K562 (cell line): ENCODE results near the gene LCLAT1. TPM values are rescaled to one million over a fixed set of nuclear protein-coding genes. Genes with fewer than 3 reads are reported as not detected.

Experiments used
- ARNT ChIP-seq, 2 experiments: fragments of 450-650 bp; IDR thresholded peaks; 2 replicates each; pipeline ENCODE4 v1.6.1; 2016; ENCODE audit warnings: mild to moderate bottlenecking in 1 of 2
- BRD9 ChIP-seq: fragments of 450-650 bp; IDR thresholded peaks from 2 replicates; pipeline ENCODE4 v1.6.1; 2018; ENCODE audit warnings: low read depth; ENCODE audit not compliant: partially characterized antibody
- EP300 ChIP-seq: IDR thresholded peaks from 2 replicates; pipeline ENCODE4 v1.6.1; 2012; ENCODE audit warnings: low read length, improper control_type of control experiment
- GATAD2B ChIP-seq: fragments of 450-650 bp; IDR thresholded peaks from 2 replicates; pipeline ENCODE4 v1.6.1; 2017; ENCODE audit warnings: mild to moderate bottlenecking, borderline replicate concordance
- KLF13 ChIP-seq: fragments of 450-650 bp; IDR thresholded peaks from 2 replicates; pipeline ENCODE4 v1.6.1; 2016; ENCODE audit warnings: missing genetic modification characterization, low read depth, mild to moderate bottlenecking, missing compliant biosample characterization, moderate library complexity, borderline replicate concordance
- MCM2 ChIP-seq: fragments of 450-650 bp; IDR thresholded peaks from 2 replicates; pipeline ENCODE4 v1.6.1; 2017; ENCODE audit warnings: low read depth, mild to moderate bottlenecking
- NFRKB ChIP-seq: fragments of 450-650 bp; IDR thresholded peaks from 2 replicates; pipeline ENCODE4 v1.6.1; 2016; ENCODE audit warnings: low read depth
- PHB ChIP-seq: fragments of 250-450 bp; sonication (Bioruptor Pico); IDR thresholded peaks from 2 replicates; pipeline ENCODE4 v1.5.0; 2021
- POLR2AphosphoS5 ChIP-seq: IDR thresholded peaks from 2 replicates; pipeline ENCODE4 v1.6.1; 2011; ENCODE audit warnings: mild to moderate bottlenecking, low read depth, low read length, moderate library complexity; ENCODE audit not compliant: control insufficient read depth, insufficient read depth
- SMAD4 ChIP-seq: fragments of 250-450 bp; sonication (Bioruptor Pico); conservative IDR thresholded peaks from 2 replicates; pipeline ENCODE4 v1.8.0; 2021; ENCODE audit warnings: inconsistent platforms, mild to moderate bottlenecking, moderate library complexity
- TAF9B ChIP-seq: fragments of 450-650 bp; IDR thresholded peaks from 2 replicates; pipeline ENCODE4 v1.6.1; 2018; ENCODE audit warnings: mild to moderate bottlenecking; ENCODE audit not compliant: partially characterized antibody
- TEAD2 ChIP-seq: fragments of 450-650 bp; IDR thresholded peaks from 2 replicates; pipeline ENCODE4 v1.6.1; 2016; ENCODE audit warnings: missing genetic modification characterization, control low read depth, missing compliant biosample characterization
- ZNF444 ChIP-seq: fragments of 250-450 bp; sonication (Bioruptor Pico); IDR thresholded peaks from 2 replicates; pipeline ENCODE4 v1.4.0; 2020; ENCODE audit warnings: mild to moderate bottlenecking, moderate library complexity
- ZNF507 ChIP-seq: conservative IDR thresholded peaks from 2 replicates; pipeline ENCODE4 v1.6.1; 2017; ENCODE audit warnings: missing genetic modification characterization, missing compliant biosample characterization
- ZNF583 ChIP-seq: fragments of 250-450 bp; sonication (Bioruptor Pico); IDR thresholded peaks from 2 replicates; pipeline ENCODE4 v1.4.0; 2020
- ZNF586 ChIP-seq: fragments of 450-650 bp; formaldehyde crosslinking; conservative IDR thresholded peaks from 2 replicates; pipeline ENCODE4 v1.4.0; 2020; ENCODE audit warnings: mild to moderate bottlenecking, moderate library complexity
- polyA plus RNA-seq, 8 experiments: library from polyadenylated mRNA; depleted of rRNA in 4 of 8; stranded (reverse) in 5 of 8; unstranded in 3 of 8; fragments of >200 nt; fragmentation: Nextera tagmentation in 2 of 8; fragmentation: Illumina TruSeq in 1 of 8; extraction: Ambion mirVana in 2 of 8; extraction: Trizol in 1 of 8; gene quantifications; 2 replicates each; pipeline versions ENCODE4 v1.2.1 to v1.2.3, GENCODE V29; 2011 to 2014; ENCODE audit warnings: inconsistent platforms in 1 of 8, missing spikeins in 1 of 8
- total RNA-seq, 7 experiments: library from RNA; depleted of rRNA in 6 of 7; stranded (reverse); fragments of >200 nt in 6 of 7; fragmentation: Illumina TruSeq in 2 of 7; extraction: Trizol in 2 of 7; gene quantifications; 2 replicates each; pipeline versions ENCODE4 v1.2.1 to v1.2.3, GENCODE V29; 2011 to 2021; ENCODE audit warnings: low replicate concordance in 1 of 7
- TF ChIP-seq, protein P1 (sequence below): sonication (generic); formaldehyde crosslinking; IDR thresholded peaks from 2 replicates; pipeline ENCODE4 v1.8.0; 2022; ENCODE audit warnings: mild to moderate bottlenecking, missing genetic modification reagents
- TF ChIP-seq, protein P2 (sequence below): fragments of 200-400 bp; formaldehyde crosslinking; IDR thresholded peaks from 2 replicates; pipeline ENCODE4 v1.6.1; 2017; ENCODE audit warnings: mild to moderate bottlenecking, low read depth, low read length, moderate library complexity
- TF ChIP-seq, protein P3 (sequence below): IDR thresholded peaks from 2 replicates; pipeline ENCODE4 v1.6.1; 2014; ENCODE audit warnings: antibody characterized with exemption
- TF ChIP-seq, protein P4 (sequence below): IDR thresholded peaks from 3 replicates; pipeline ENCODE4 v1.6.1; 2011; ENCODE audit warnings: borderline replicate concordance, mild to moderate bottlenecking, moderate library complexity; ENCODE audit not compliant: insufficient read length; ENCODE audit errors: extremely low read depth
- TF ChIP-seq, protein P5 (sequence below): fragments of 250-450 bp; sonication (Bioruptor Pico); IDR thresholded peaks from 2 replicates; pipeline ENCODE4 v1.8.0; 2021; ENCODE audit warnings: moderate library complexity, mild to moderate bottlenecking, inconsistent platforms

The LCLAT1 gene
- total and polyA plus RNA-seq, 9 of the 15 experiments (the other 6 are each of a cell fraction or from before 2014, with no cell fraction given) = 8.9 to 63.3 (median 25.4) TPM

DNA sequence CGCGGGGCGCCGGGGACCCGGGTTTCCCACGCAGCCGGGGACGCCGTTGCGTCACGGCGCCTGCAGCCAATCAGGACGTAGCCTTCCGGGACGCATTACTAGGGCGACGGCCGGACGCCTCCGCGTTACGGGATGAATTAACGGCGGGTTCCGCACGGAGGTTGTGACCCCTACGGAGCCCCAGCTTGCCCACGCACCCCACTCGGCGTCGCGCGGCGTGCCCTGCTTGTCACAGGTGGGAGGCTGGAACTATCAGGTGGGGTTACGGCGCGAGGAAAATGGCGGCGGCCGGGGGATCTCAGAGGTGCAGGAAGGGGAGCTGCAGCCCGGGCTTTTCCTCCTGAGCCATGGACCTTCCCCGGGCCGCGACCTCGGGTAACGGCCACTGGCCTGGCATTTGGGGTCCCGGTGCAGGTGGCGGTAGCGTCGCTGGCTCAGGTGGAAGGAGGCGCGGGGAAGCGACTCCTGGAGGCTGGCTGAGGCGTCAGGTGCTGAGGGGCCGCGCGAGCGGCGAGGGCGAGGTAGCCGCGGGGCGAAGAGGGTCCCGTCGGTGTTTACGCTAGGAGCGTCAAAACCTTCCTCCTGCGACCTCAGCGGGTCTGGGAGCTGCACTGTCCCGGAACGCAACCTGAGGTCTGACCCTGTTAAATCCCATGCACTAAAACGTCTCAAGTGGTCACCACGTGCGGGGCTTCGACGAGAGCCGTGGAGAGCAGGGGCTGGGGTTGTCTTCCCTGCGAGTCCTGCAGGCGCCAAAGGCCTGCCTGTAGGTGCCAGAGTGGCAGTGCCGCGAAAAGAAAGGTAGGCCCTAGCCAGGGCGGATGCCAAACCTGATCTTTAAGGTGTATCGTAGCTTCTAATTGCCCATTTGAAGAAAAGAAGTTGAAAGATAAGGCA, at the start of gene LCLAT1 (continued):
- TF ChIP-seq ZNF507 (tag) (no peak), ZNF444 (CRISPR knock-in tag) (no peak), BRD9 (no peak), KLF13 (tag) (peak; percentile 52; the same call in 1 of the 2 replicates), PHB (CRISPR knock-in tag) (no peak), ZNF586 (CRISPR knock-in tag) (no peak), TEAD2 (0 out of 2 replicates have a peak, but pooled peaks have one; percentile 8), SMAD4 (CRISPR knock-in tag) (peak; percentile 48), POLR2AphosphoS5 (no peak; the same call in 1 of the 2 replicates), EP300 (no peak), MCM2 (no peak), TAF9B (peak; percentile 50), NFRKB (peak; percentile 86), ARNT (IDR thresholded peaks at IDR 0.05) (no peak), ZNF583 (CRISPR knock-in tag) (no peak), GATAD2B (0 out of 2 replicates have a peak, but pooled peaks have one; percentile 15)
- TF ChIP-seq, protein P1, sequence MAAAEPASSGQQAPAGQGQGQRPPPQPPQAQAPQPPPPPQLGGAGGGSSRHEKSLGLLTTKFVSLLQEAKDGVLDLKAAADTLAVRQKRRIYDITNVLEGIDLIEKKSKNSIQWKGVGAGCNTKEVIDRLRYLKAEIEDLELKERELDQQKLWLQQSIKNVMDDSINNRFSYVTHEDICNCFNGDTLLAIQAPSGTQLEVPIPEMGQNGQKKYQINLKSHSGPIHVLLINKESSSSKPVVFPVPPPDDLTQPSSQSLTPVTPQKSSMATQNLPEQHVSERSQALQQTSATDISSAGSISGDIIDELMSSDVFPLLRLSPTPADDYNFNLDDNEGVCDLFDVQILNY (CRISPR knock-in tag) = peak; percentile 97
- TF ChIP-seq, protein P2, sequence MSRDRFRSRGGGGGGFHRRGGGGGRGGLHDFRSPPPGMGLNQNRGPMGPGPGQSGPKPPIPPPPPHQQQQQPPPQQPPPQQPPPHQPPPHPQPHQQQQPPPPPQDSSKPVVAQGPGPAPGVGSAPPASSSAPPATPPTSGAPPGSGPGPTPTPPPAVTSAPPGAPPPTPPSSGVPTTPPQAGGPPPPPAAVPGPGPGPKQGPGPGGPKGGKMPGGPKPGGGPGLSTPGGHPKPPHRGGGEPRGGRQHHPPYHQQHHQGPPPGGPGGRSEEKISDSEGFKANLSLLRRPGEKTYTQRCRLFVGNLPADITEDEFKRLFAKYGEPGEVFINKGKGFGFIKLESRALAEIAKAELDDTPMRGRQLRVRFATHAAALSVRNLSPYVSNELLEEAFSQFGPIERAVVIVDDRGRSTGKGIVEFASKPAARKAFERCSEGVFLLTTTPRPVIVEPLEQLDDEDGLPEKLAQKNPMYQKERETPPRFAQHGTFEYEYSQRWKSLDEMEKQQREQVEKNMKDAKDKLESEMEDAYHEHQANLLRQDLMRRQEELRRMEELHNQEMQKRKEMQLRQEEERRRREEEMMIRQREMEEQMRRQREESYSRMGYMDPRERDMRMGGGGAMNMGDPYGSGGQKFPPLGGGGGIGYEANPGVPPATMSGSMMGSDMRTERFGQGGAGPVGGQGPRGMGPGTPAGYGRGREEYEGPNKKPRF = no peak
- TF ChIP-seq, protein P3, sequence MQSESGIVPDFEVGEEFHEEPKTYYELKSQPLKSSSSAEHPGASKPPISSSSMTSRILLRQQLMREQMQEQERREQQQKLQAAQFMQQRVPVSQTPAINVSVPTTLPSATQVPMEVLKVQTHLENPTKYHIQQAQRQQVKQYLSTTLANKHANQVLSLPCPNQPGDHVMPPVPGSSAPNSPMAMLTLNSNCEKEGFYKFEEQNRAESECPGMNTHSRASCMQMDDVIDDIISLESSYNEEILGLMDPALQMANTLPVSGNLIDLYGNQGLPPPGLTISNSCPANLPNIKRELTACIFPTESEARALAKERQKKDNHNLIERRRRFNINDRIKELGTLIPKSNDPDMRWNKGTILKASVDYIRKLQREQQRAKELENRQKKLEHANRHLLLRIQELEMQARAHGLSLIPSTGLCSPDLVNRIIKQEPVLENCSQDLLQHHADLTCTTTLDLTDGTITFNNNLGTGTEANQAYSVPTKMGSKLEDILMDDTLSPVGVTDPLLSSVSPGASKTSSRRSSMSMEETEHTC = no peak
- TF ChIP-seq, protein P4, sequence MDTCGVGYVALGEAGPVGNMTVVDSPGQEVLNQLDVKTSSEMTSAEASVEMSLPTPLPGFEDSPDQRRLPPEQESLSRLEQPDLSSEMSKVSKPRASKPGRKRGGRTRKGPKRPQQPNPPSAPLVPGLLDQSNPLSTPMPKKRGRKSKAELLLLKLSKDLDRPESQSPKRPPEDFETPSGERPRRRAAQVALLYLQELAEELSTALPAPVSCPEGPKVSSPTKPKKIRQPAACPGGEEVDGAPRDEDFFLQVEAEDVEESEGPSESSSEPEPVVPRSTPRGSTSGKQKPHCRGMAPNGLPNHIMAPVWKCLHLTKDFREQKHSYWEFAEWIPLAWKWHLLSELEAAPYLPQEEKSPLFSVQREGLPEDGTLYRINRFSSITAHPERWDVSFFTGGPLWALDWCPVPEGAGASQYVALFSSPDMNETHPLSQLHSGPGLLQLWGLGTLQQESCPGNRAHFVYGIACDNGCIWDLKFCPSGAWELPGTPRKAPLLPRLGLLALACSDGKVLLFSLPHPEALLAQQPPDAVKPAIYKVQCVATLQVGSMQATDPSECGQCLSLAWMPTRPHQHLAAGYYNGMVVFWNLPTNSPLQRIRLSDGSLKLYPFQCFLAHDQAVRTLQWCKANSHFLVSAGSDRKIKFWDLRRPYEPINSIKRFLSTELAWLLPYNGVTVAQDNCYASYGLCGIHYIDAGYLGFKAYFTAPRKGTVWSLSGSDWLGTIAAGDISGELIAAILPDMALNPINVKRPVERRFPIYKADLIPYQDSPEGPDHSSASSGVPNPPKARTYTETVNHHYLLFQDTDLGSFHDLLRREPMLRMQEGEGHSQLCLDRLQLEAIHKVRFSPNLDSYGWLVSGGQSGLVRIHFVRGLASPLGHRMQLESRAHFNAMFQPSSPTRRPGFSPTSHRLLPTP = no peak
- TF ChIP-seq, protein P5, sequence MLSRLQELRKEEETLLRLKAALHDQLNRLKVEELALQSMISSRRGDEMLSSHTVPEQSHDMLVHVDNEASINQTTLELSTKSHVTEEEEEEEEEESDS (CRISPR knock-in tag) = no peak
